Gastrocnemius medialis (tissue), 4 donors: ENCODE measurements around the gene ZNF146. TPM values are rescaled to one million over a fixed set of nuclear protein-coding genes. Genes with fewer than 3 reads are reported as not detected.
"Not testable (repeated sequence)": the region's sequence is repeated elsewhere in the genome, so short reads cannot be mapped to it uniquely, and the experiment has no call there.

ENCODE experiments used
- ATAC-seq, 2 donors: fragments of 150-250 bp; one replicate each; pipeline ENCODE4 v1.9.1; 2016
- DNase-seq, 2 donors: peaks; one replicate each; pipeline ENCODE4 v3.0.0-alpha.2; 2019
- H3K27ac ChIP-seq, 4 donors: fragments of 200-600 bp; sonication (generic); 1 replicate in 1 of 4; 2 replicates in 3 of 4; pipeline ENCODE4 v1.5.1; 2016 to 2018; ENCODE audit warnings: mild to moderate bottlenecking in 2 of 4, moderate library complexity in 1 of 4
- H3K27me3 ChIP-seq, 3 donors: fragments of 200-600 bp; sonication (generic) in 2 of 3; 1 replicate in 1 of 3; 2 replicates in 2 of 3; pipeline versions ENCODE4 v1.5.1 to v1.6.0; 2016 to 2019; ENCODE audit warnings: mild to moderate bottlenecking in 1 of 3, moderate library complexity in 1 of 3
- H3K36me3 ChIP-seq, 2 donors: fragments of 200-600 bp; sonication (generic) in 1 of 2; one replicate each; pipeline ENCODE4 v1.5.1; 2017 to 2018
- H3K4me1 ChIP-seq, 2 donors: fragments of 200-600 bp; sonication (generic) in 1 of 2; one replicate each; pipeline ENCODE4 v1.5.1; 2016 to 2017; ENCODE audit warnings: mild to moderate bottlenecking in 2 of 2
- H3K4me3 ChIP-seq, 4 donors: fragments of 200-600 bp; sonication (generic) in 3 of 4; 1 replicate in 1 of 4; 2 replicates in 3 of 4; pipeline ENCODE4 v1.5.1; 2016 to 2019; ENCODE audit warnings: mild to moderate bottlenecking in 2 of 4
- H3K9me3 ChIP-seq, 3 donors: fragments of 200-600 bp; sonication (generic) in 2 of 3; 1 replicate in 1 of 3; 2 replicates in 2 of 3; pipeline ENCODE4 v1.5.1; 2016 to 2019
- POLR2A ChIP-seq, 2 donors: fragments of 450-650 bp; IDR thresholded peaks; one replicate each; pipeline ENCODE4 v1.6.1; 2017; ENCODE audit warnings: antibody characterized with exemption in 2 of 2, mild to moderate bottlenecking in 2 of 2, moderate library complexity in 2 of 2
- in situ Hi-C, 4 donors: fragments of 200-750 bp; cut with MboI; loops; one replicate each; pipeline versions ENCODE4 v1.15.0 to v1.8.0; 2017; ENCODE audit warnings: low sequenced_read_pairs in 4 of 4
- intact Hi-C: fragments of 100-400 bp; cut with DNase I; formaldehyde crosslinking; loops from one replicate; pipeline ENCODE4 v1.15.1; 2023; ENCODE audit warnings: low total_unique reads
- total RNA-seq, 4 donors: library from RNA; depleted of rRNA; stranded (reverse); fragments of >200 nt; gene quantifications; one replicate each; pipeline versions ENCODE4 v1.1.0 to v1.2.3, GENCODE V29; 2016
- TF ChIP-seq, protein P1 (sequence below), 5 experiments: fragments of 450-650 bp in 3 of 5; fragments of 200-600 bp in 2 of 5; sonication (generic) in 2 of 5; IDR thresholded peaks in 4 of 5; conservative IDR thresholded peaks in 1 of 5; 1 replicate in 4 of 5; 2 replicates in 1 of 5; pipeline ENCODE4 v1.5.1; 2016 to 2019; ENCODE audit warnings: antibody characterized with exemption in 5 of 5, mild to moderate bottlenecking in 3 of 5, moderate library complexity in 3 of 5

The ZNF146 gene
- total RNA-seq, 4 donors from 2014 or later: 47.8 to 108 (median 91.2) TPM

GRCh38 chr19:36225219-36225892 is 10.4 kb downstream of the ZNF146 start:
- intact Hi-C loops (no loop called here), in situ Hi-C loops (loop anchor here in 1 of 4 donors (25.0 kb wide), 1 partner anchor 137 kb away; no protein-coding TSS in a partner anchor)
- Histone ChIP-seq H3K4me1 (peaks cover 5 to 13% of the 10 kb centered on the region in 2 donors), H3K9me3 (no peaks in the 10 kb centered on the region), H3K36me3 (peaks cover 0 to 58% of the 10 kb centered on the region in 2 donors), H3K27me3 (no peaks in the 10 kb centered on the region), H3K4me3 (no peak overlapping the region), H3K27ac (no peak overlapping the region)
- no peak for DNase-seq
- ATAC-seq: no peak
- TF ChIP-seq, protein P1, sequence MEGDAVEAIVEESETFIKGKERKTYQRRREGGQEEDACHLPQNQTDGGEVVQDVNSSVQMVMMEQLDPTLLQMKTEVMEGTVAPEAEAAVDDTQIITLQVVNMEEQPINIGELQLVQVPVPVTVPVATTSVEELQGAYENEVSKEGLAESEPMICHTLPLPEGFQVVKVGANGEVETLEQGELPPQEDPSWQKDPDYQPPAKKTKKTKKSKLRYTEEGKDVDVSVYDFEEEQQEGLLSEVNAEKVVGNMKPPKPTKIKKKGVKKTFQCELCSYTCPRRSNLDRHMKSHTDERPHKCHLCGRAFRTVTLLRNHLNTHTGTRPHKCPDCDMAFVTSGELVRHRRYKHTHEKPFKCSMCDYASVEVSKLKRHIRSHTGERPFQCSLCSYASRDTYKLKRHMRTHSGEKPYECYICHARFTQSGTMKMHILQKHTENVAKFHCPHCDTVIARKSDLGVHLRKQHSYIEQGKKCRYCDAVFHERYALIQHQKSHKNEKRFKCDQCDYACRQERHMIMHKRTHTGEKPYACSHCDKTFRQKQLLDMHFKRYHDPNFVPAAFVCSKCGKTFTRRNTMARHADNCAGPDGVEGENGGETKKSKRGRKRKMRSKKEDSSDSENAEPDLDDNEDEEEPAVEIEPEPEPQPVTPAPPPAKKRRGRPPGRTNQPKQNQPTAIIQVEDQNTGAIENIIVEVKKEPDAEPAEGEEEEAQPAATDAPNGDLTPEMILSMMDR (IDR thresholded peaks at IDR 0.05 in 4 of 5, conservative IDR thresholded peaks at IDR 0.05 in 1 of 5): no peak
- no peak for TF ChIP-seq POLR2A (IDR thresholded peaks at IDR 0.05)

DNA sequence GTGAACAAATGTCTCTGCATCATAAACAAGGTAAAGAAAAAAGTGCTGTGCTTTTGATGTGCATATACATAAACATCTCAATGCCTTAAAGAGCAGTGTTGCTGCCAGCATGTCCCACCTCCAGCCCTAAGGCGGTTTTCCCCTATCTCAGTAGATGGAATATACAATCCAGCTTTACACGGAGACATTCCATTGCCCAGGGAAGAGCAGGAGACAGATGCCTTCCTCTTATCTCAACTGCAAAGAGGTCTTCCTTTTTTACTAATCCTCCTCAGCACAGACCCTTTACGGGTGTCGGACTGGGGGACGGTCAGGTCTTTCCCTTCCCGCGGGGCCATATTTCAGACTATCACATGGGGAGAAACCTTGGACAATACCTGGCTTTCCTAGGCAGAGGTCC is 18.7 kb downstream of the ZNF146 start:
- H3K4me1 ChIP-seq, H3K27me3 ChIP-seq, DNase-seq, H3K9me3 ChIP-seq, ATAC-seq, H3K27ac ChIP-seq, intact Hi-C loops, H3K4me3 ChIP-seq: not testable (repeated sequence)
- H3K36me3 ChIP-seq: peaks cover 11 to 97% of the 10 kb centered on the region in 2 donors
- in situ Hi-C loops: loop anchor here in 1 of 4 donors (25.0 kb wide), 1 partner anchor 129 kb away; no protein-coding TSS in a partner anchor

GRCh38 chr19:36236304-36236945 is 21.5 kb downstream of the ZNF146 start:
- Histone ChIP-seq H3K4me3 (peak overlapping the region in 1 of 4 donors; percentile 22), H3K27me3 (no peaks in the 10 kb centered on the region), H3K36me3 (peaks cover 8 to 82% of the 10 kb centered on the region in 2 donors), H3K9me3 (peaks cover 0 to 10% (median 0%) of the 10 kb centered on the region in 3 donors), H3K4me1 (no peaks in the 10 kb centered on the region), H3K27ac (no peak overlapping the region)
- DNase-seq (no peak), ATAC-seq (no peak)
- in situ Hi-C loops (loop anchor here in 1 of 4 donors (25.0 kb wide), 1 partner anchor 126 kb away; no protein-coding TSS in a partner anchor), intact Hi-C loops (no loop called here)
- TF ChIP-seq, protein P1 (IDR thresholded peaks at IDR 0.05 in 4 of 5, conservative IDR thresholded peaks at IDR 0.05 in 1 of 5): no peak
- TF ChIP-seq POLR2A (IDR thresholded peaks at IDR 0.05): no peak

DNA sequence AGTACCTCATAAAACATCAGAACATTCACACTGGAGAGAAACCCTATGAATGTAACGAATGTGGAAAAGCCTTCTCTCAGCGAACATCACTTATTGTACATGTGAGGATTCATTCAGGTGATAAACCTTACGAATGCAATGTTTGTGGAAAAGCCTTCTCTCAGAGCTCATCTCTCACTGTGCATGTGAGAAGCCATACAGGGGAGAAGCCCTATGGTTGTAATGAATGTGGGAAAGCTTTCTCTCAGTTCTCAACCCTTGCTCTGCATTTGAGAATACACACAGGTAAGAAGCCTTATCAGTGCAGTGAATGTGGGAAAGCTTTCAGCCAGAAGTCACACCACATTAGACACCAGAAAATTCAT is 22.0 kb downstream of the ZNF146 start:
- Histone ChIP-seq H3K36me3 (peaks cover 8 to 77% of the 10 kb centered on the region in 2 donors), H3K4me3 (peak overlapping the region in 1 of 4 donors; percentile 22), H3K9me3 (peaks cover 0 to 10% (median 0%) of the 10 kb centered on the region in 3 donors), H3K27ac (no peak overlapping the region), H3K27me3 (no peaks in the 10 kb centered on the region), H3K4me1 (no peaks in the 10 kb centered on the region)
- in situ Hi-C loops (loop anchor here in 1 of 4 donors (25.0 kb wide), 1 partner anchor 125 kb away; no protein-coding TSS in a partner anchor), intact Hi-C loops (no loop called here)
- TF ChIP-seq, protein P1 (IDR thresholded peaks at IDR 0.05 in 4 of 5, conservative IDR thresholded peaks at IDR 0.05 in 1 of 5): no peak
- no peak for TF ChIP-seq POLR2A (IDR thresholded peaks at IDR 0.05)
- ATAC-seq (no peak), DNase-seq (no peak)

DNA sequence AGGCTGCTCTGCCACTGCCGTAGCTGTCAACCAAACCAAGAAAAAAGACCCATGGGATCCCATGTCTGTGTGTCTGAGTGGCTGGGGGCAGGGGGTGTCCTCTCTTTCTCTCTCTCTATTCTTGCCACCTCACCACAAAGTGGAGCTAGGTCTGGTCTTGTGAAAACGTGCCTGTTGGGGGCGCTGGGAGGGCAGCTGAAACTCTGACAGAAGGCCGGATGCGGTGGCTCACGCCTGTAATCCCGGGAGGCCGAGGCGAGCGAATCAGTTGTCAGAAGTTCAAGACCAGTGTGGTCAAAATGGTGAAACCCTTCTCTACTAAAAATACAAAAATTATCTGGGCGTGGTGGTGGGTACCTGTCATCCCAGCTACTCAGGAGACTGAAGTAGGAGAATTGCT is 29.2 kb downstream of the ZNF146 start:
- no peak overlapping the region for H3K27ac ChIP-seq
- TF ChIP-seq, protein P1 (IDR thresholded peaks at IDR 0.05 in 4 of 5, conservative IDR thresholded peaks at IDR 0.05 in 1 of 5): no peak
- no peak for TF ChIP-seq POLR2A (IDR thresholded peaks at IDR 0.05)
- ATAC-seq (no peak), DNase-seq (no peak)
- no peaks in the 10 kb centered on the region for H3K4me1 ChIP-seq
- intact Hi-C loops (no loop called here), in situ Hi-C loops (loop anchor here in 1 of 4 donors (25.0 kb wide), 1 partner anchor 118 kb away; no protein-coding TSS in a partner anchor)
- H3K9me3 ChIP-seq: no peaks in the 10 kb centered on the region
- peaks cover 4 to 18% (median 17%) of the 10 kb centered on the region in 3 donors for H3K27me3 ChIP-seq
- H3K4me3 ChIP-seq: no peak overlapping the region
- H3K36me3 ChIP-seq: peaks cover 0 to 9% of the 10 kb centered on the region in 2 donors
